GM12878 (cell line): Measurements from ENCODE around the gene SLC25A47. TPM values are rescaled to one million over a fixed set of nuclear protein-coding genes. Genes with fewer than 3 reads are reported as not detected.

Experiments
- ATAC-seq: fragments of 200-7000 bp; cut with Tn5 transposase; 3 replicates; pipeline ENCODE4 v1.9.1; 2020; ENCODE audit warnings: mild to moderate bottlenecking, moderate library complexity
- BruUV-seq: library from RNA; stranded (reverse); fragments of 400-500 nt; replicated peaks from 2 replicates; lab custom pipeline; 2021; lab: Mats Ljungman, UMichigan
- CTCF ChIA-PET: fragments of 300-600 bp; sonication (Branson Sonifier 250); formaldehyde crosslinking; extraction: SDS; loops from one replicate; lab custom pipeline; 2021; ENCODE audit warnings: inconsistent platforms; lab: Yijun Ruan, JAX
- POLR2A ChIA-PET: fragments of 350-600 bp; formaldehyde crosslinking; extraction: SDS; loops from one replicate; lab custom pipeline; 2021; ENCODE audit warnings: inconsistent platforms; lab: Charles Lee
- RAD21 ChIA-PET: fragments of 300-600 bp; sonication (Branson Sonifier 250); formaldehyde crosslinking; loops from one replicate; lab custom pipeline; 2023; ENCODE audit warnings: antibody characterized with exemption; ENCODE audit not compliant: unreplicated experiment; lab: Charles Lee
- SMC1A ChIA-PET: fragments of 300-600 bp; sonication (Branson Sonifier 250); formaldehyde crosslinking; loops from one replicate; lab custom pipeline; 2023; ENCODE audit not compliant: unreplicated experiment, uncharacterized antibody; lab: Charles Lee
- DNase-seq: peaks from one replicate; pipeline ENCODE4 v3.0.0-alpha.2; 2011; ENCODE audit warnings: low read depth, low spot score
- FAIRE-seq: peaks from 3 replicates; lab custom pipeline; 2011; peaks lifted over from hg19 to GRCh38; lab: Jason Lieb, UNC
- H2AFZ ChIP-seq: 2 replicates; pipeline ENCODE4 v1.6.0; 2011; ENCODE audit warnings: low read depth, low read length, control low read depth; ENCODE audit not compliant: control insufficient read depth
- H3K27ac ChIP-seq: 2 replicates; pipeline ENCODE4 v1.5.1; 2011; ENCODE audit warnings: control low read depth; ENCODE audit not compliant: control insufficient read depth, insufficient read depth
- H3K27me3 ChIP-seq, 2 experiments: replicated peaks in 1 of 2; 2 replicates each; pipeline versions ENCODE4 v1.6.0 to v1.6.1; 2011; ENCODE audit warnings: low read length in 1 of 2; ENCODE audit not compliant: control insufficient read depth in 2 of 2, insufficient read depth in 2 of 2
- H3K36me3 ChIP-seq, 2 experiments: 2 replicates each; pipeline ENCODE4 v1.5.1; 2011; ENCODE audit warnings: low read length in 1 of 2; ENCODE audit not compliant: control insufficient read depth in 2 of 2, insufficient read depth in 2 of 2
- H3K4me1 ChIP-seq: 2 replicates; pipeline ENCODE4 v1.6.1; 2011; ENCODE audit warnings: mild to moderate bottlenecking, low read length, moderate library complexity, mixed read lengths; ENCODE audit not compliant: control insufficient read depth, insufficient read depth
- H3K4me2 ChIP-seq: 2 replicates; pipeline ENCODE4 v1.6.0; 2011; ENCODE audit warnings: control low read depth; ENCODE audit not compliant: control insufficient read depth, insufficient read depth
- H3K4me3 ChIP-seq: fragments of 200-600 bp; sonication (generic); 2 replicates; pipeline ENCODE4 v1.5.1; 2016
- H3K79me2 ChIP-seq: 2 replicates; pipeline ENCODE4 v1.6.0; 2011; ENCODE audit warnings: low read length; ENCODE audit not compliant: control insufficient read depth, insufficient read depth
- H3K9ac ChIP-seq: 2 replicates; pipeline ENCODE4 v1.8.0; 2011; ENCODE audit warnings: low read length, control low read depth, mixed read lengths; ENCODE audit not compliant: control insufficient read depth, insufficient read depth
- H3K9me3 ChIP-seq: replicated peaks from 3 replicates; pipeline ENCODE4 v1.5.1; 2011; ENCODE audit warnings: mild to moderate bottlenecking, low read length; ENCODE audit not compliant: control insufficient read depth, insufficient read depth
- H4K20me1 ChIP-seq: 2 replicates; pipeline ENCODE4 v1.6.0; 2011; ENCODE audit not compliant: control insufficient read depth, insufficient read depth
- ATF7 ChIP-seq: fragments of 450-650 bp; IDR thresholded peaks from 2 replicates; pipeline ENCODE4 v1.6.1; 2016; ENCODE audit warnings: low read depth, mild to moderate bottlenecking
- BACH1 ChIP-seq: fragments of 450-650 bp; IDR thresholded peaks from 2 replicates; pipeline ENCODE4 v1.6.1; 2017; ENCODE audit warnings: mild to moderate bottlenecking, borderline replicate concordance
- BCL3 ChIP-seq: IDR thresholded peaks from 2 replicates; pipeline ENCODE4 v1.6.1; 2011; ENCODE audit warnings: borderline replicate concordance, low read depth, mild to moderate bottlenecking, moderate library complexity, low read length; ENCODE audit not compliant: insufficient read depth, poor library complexity, severe bottlenecking
- KLF5 ChIP-seq: fragments of 450-650 bp; IDR thresholded peaks from 2 replicates; pipeline ENCODE4 v1.6.1; 2014; ENCODE audit warnings: mild to moderate bottlenecking; ENCODE audit not compliant: partially characterized antibody
- SMAD5 ChIP-seq: IDR thresholded peaks from 2 replicates; pipeline ENCODE4 v1.6.1; 2016; ENCODE audit warnings: antibody characterized with exemption, low read depth
- SPI1 ChIP-seq: IDR thresholded peaks from 2 replicates; pipeline ENCODE4 v1.6.1; 2011; ENCODE audit warnings: low read depth, mild to moderate bottlenecking, low read length, moderate library complexity, borderline replicate concordance; ENCODE audit not compliant: insufficient read depth
- YBX1 ChIP-seq: fragments of 450-650 bp; IDR thresholded peaks from 2 replicates; pipeline ENCODE4 v1.6.1; 2016; ENCODE audit warnings: antibody characterized with exemption
- WGBS: methylation state at CpG from one replicate; pipeline ENCODE4 v1.1.6; 2016; ENCODE audit warnings: low lambda C conversion rate; ENCODE audit not compliant: insufficient replicate concordance, insufficient coverage; ENCODE audit errors: missing lambda C conversion rate; 5-methylcytosine and 5-hydroxymethylcytosine counted together
- in situ Hi-C: fragments of 300-500 bp; cut with MboI; formaldehyde crosslinking; loops from 9 replicates; pipeline ENCODE4 v1.14.3; 2018; ENCODE audit warnings: mixed read lengths
- intact Hi-C: fragments of 100-400 bp; cut with micrococcal nuclease; formaldehyde crosslinking; loops from one replicate; pipeline ENCODE4 v1.14.2; 2022; ENCODE audit not compliant: unreplicated experiment
- polyA plus RNA-seq, 11 experiments: library from polyadenylated mRNA; depleted of rRNA in 4 of 11; unstranded in 6 of 11; stranded (reverse) in 5 of 11; fragments of >200 nt; fragmentation: Nextera tagmentation in 4 of 11; fragmentation: Illumina TruSeq in 1 of 11; extraction: Ambion mirVana in 4 of 11; extraction: Trizol in 1 of 11; gene quantifications; 1 replicate in 1 of 11; 2 replicates in 10 of 11; pipeline versions ENCODE4 v1.2.1 to v1.2.3, GENCODE V29; 2011 to 2016; ENCODE audit warnings: inconsistent platforms in 2 of 11, missing spikeins in 2 of 11, low read depth in 1 of 11
- total RNA-seq, 4 experiments: library from RNA; depleted of rRNA in 3 of 4; stranded (reverse); fragments of >200 nt in 3 of 4; fragmentation: Illumina TruSeq in 1 of 4; extraction: Trizol in 1 of 4; gene quantifications; 2 replicates each; pipeline versions ENCODE4 v1.2.1 to v1.2.3, GENCODE V29; 2013 to 2021

Gene SLC25A47
- total and polyA plus RNA-seq, 10 of the 15 experiments (the other 5 are each of a cell fraction or from before 2014, with no cell fraction given) = 0.14 TPM; not detected in 9

DNA sequence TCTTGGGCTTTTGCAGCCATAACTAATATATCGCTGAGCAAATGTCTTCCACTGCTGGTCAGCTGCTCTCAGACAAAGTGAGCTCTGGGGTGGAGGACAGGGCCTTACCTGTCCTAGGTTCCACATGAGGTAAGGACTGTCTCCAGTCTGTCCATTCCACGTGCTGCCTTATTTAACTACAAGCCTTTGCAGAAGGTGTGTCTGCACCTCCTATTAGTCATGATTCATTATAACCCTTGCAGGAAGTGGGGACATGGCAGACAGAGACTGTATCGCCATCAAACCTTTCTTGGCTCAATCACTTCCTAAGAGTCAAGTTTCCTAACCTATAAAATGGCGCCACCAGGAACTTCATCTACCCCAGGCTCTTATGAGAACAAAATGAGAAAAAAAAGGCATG is 46.9 kb downstream of the SLC25A47 start:
- RAD21 ChIA-PET = no interaction called here
- POLR2A ChIA-PET = interaction anchor here (2.0 kb wide), 1 partner anchor 8 kb away, joined by 6 read pairs; no protein-coding TSS in a partner anchor
- no peak overlapping the region for H3K4me3 ChIP-seq
- H3K4me1 ChIP-seq = peaks cover 21% of the 10 kb centered on the region
- FAIRE-seq = no peak
- H3K27me3 ChIP-seq = no peaks in the 10 kb centered on the region
- H3K79me2 ChIP-seq = peaks cover 37% of the 10 kb centered on the region
- BruUV-seq = no TSS peak
- H3K36me3 ChIP-seq = peaks cover 5 to 33% of the 10 kb centered on the region in 2 experiments
- no peak for TF ChIP-seq KLF5
- no peak for TF ChIP-seq ATF7
- no peak for TF ChIP-seq YBX1
- TF ChIP-seq SMAD5 = no peak
- no peak for TF ChIP-seq SPI1
- no peak for TF ChIP-seq BACH1
- no peak for TF ChIP-seq BCL3
- H3K9ac ChIP-seq = no peak overlapping the region
- no peak for ATAC-seq
- intact Hi-C loops = no loop called here
- SMC1A ChIA-PET = no interaction called here
- no peak overlapping the region for H3K4me2 ChIP-seq
- 96% methylated on average over 4 of the region's 4 CpGs for WGBS
- H3K9me3 ChIP-seq = no peaks in the 10 kb centered on the region
- in situ Hi-C loops = loop anchor here (5.0 kb wide), 1 partner anchor 68 kb away; no protein-coding TSS in a partner anchor
- no peak for DNase-seq
- no peak overlapping the region for H2AFZ ChIP-seq
- CTCF ChIA-PET = interaction anchor here (1.1 to 1.5 kb wide), 2 partner anchors 11 to 29 kb away, joined by 3 to 5 read pairs; no protein-coding TSS in a partner anchor
- no peaks in the 10 kb centered on the region for H4K20me1 ChIP-seq
- no peak overlapping the region for H3K27ac ChIP-seq
